Testis (tissue), 2 donors: ENCODE results near the gene JOSD2.

Source experiments
- CTCF ChIP-seq, 3 experiments: fragments of 450-650 bp in 2 of 3; fragments of 200-600 bp in 1 of 3; sonication (generic) in 1 of 3; IDR thresholded peaks; one replicate each; pipeline ENCODE4 v1.5.1; 2016 to 2019; ENCODE audit warnings: antibody characterized with exemption in 3 of 3, mild to moderate bottlenecking in 2 of 3, moderate library complexity in 1 of 3
- POLR2A ChIP-seq: fragments of 450-650 bp; IDR thresholded peaks from one replicate; pipeline ENCODE4 v1.6.1; 2017; ENCODE audit warnings: antibody characterized with exemption, mild to moderate bottlenecking, moderate library complexity

GRCh38 chr19:50497022-50497405 is 14.0 kb downstream of the JOSD2 start:
- TF ChIP-seq CTCF (IDR thresholded peaks at IDR 0.05) (no peak), POLR2A (no peak)
